BLaER1 (cell line): ENCODE results near the gene ERAS.

Source experiments
- H3K27ac ChIP-seq: shearing (Covaris generic); formaldehyde crosslinking; 2 replicates; pipeline ENCODE4 v1.8.1; 2022
- H3K27me3 ChIP-seq: shearing (Covaris generic); formaldehyde crosslinking; 2 replicates; pipeline ENCODE4 v1.8.1; 2022
- H3K36me3 ChIP-seq: shearing (Covaris generic); formaldehyde crosslinking; 2 replicates; pipeline ENCODE4 v1.8.1; 2022
- H3K4me1 ChIP-seq: shearing (Covaris generic); formaldehyde crosslinking; 2 replicates; pipeline ENCODE4 v1.8.1; 2022
- H3K4me2 ChIP-seq: shearing (Covaris generic); formaldehyde crosslinking; 2 replicates; pipeline ENCODE4 v1.8.1; 2022
- H3K4me3 ChIP-seq: shearing (Covaris generic); formaldehyde crosslinking; 2 replicates; pipeline ENCODE4 v1.8.1; 2022
- H3K9ac ChIP-seq: shearing (Covaris generic); formaldehyde crosslinking; 2 replicates; pipeline ENCODE4 v1.8.1; 2022
- H3K9me3 ChIP-seq: shearing (Covaris generic); formaldehyde crosslinking; 2 replicates; pipeline ENCODE4 v1.8.1; 2022
- H4K20me1 ChIP-seq: shearing (Covaris generic); formaldehyde crosslinking; 2 replicates; pipeline ENCODE4 v1.8.1; 2022
- Cebpa-rat ChIP-seq: shearing (Covaris generic); IDR thresholded peaks from 2 replicates; pipeline ENCODE4 v1.8.1; 2022

Gene ERAS

GRCh38 chrX:48794340-48794910 is 31.9 kb upstream of the ERAS start:
- Histone ChIP-seq H3K4me2 (no peak overlapping the region), H3K27me3 (peaks cover 88% of the 10 kb centered on the region), H3K9ac (no peak overlapping the region), H4K20me1 (no peaks in the 10 kb centered on the region; the same call in 1 of the 2 replicates), H3K36me3 (no peaks in the 10 kb centered on the region), H3K4me3 (no peak overlapping the region), H3K9me3 (no peaks in the 10 kb centered on the region), H3K4me1 (no peaks in the 10 kb centered on the region), H3K27ac (no peak overlapping the region)
- TF ChIP-seq Cebpa-rat, result no peak

DNA sequence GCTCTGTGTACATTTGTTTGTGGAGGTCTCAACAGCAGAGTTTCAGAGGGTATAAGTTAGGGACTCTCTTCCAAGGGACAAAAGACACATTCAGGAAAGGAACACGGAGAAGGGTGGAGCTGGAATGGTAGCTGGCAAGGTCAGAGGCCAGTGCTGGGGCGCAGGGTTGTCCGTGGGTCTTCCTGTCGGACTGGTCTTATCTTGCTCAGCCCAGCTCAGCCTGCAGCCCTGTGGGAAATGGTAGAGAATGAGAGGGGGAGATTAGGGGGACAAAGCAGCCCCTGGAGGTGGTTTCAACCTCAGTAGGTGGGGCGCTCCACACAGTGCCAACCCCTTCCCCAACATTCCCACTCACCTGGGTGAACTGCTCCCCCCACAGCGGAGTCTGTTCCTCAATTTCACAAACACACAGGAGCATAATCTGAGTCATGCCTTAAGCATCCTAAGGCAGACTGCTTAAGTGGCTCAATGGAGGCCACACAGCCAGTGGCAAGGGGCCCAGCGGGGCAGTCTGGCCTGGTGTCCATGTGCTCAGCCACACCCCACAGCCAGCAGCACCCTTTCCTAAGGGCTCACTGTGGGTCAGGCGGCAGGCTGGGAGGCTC is 31.3 kb upstream of the ERAS start:
- no peak for TF ChIP-seq Cebpa-rat
- H3K27me3 ChIP-seq, result peaks cover 89% of the 10 kb centered on the region
- H3K9ac ChIP-seq, result no peak overlapping the region
- H3K27ac ChIP-seq, result no peak overlapping the region
- no peak overlapping the region for H3K4me2 ChIP-seq
- no peaks in the 10 kb centered on the region for H3K4me1 ChIP-seq
- H4K20me1 ChIP-seq, result no peaks in the 10 kb centered on the region; the same call in 1 of the 2 replicates
- H3K36me3 ChIP-seq, result no peaks in the 10 kb centered on the region
- no peak overlapping the region for H3K4me3 ChIP-seq
- H3K9me3 ChIP-seq, result no peaks in the 10 kb centered on the region

- Histone ChIP-seq H3K9ac (no peak overlapping the region), H3K27me3 (peaks cover 69% of the 10 kb centered on the region), H3K4me2 (no peak overlapping the region), H3K4me1 (peaks cover 14% of the 10 kb centered on the region), H3K4me3 (no peak overlapping the region), H3K36me3 (no peaks in the 10 kb centered on the region), H3K27ac (no peak overlapping the region), H4K20me1 (no peaks in the 10 kb centered on the region; the same call in 1 of the 2 replicates), H3K9me3 (peaks cover 7% of the 10 kb centered on the region; the same call in 1 of the 2 replicates)
- no peak for TF ChIP-seq Cebpa-rat
Measured at GRCh38 chrX:48798318-48798717, 28.0 kb upstream of the ERAS start.

GRCh38 chrX:48800574-48801279 is 25.6 kb upstream of the ERAS start:
- H3K4me1 ChIP-seq, result peaks cover 15% of the 10 kb centered on the region
- H3K4me2 ChIP-seq, result peak overlapping the region; percentile 80
- H3K9ac ChIP-seq, result peak overlapping the region; percentile 83
- H3K4me3 ChIP-seq, result peak overlapping the region; percentile 69
- H3K27me3 ChIP-seq, result peaks cover 60% of the 10 kb centered on the region
- H3K9me3 ChIP-seq, result peaks cover 7% of the 10 kb centered on the region; the same call in 1 of the 2 replicates
- no peak for TF ChIP-seq Cebpa-rat
- peaks cover 20% of the 10 kb centered on the region for H3K36me3 ChIP-seq
- H4K20me1 ChIP-seq, result 0 out of 2 replicates have a peak, but pooled peaks cover 6% of the 10 kb centered on the region
- peak overlapping the region; percentile 88 for H3K27ac ChIP-seq

DNA sequence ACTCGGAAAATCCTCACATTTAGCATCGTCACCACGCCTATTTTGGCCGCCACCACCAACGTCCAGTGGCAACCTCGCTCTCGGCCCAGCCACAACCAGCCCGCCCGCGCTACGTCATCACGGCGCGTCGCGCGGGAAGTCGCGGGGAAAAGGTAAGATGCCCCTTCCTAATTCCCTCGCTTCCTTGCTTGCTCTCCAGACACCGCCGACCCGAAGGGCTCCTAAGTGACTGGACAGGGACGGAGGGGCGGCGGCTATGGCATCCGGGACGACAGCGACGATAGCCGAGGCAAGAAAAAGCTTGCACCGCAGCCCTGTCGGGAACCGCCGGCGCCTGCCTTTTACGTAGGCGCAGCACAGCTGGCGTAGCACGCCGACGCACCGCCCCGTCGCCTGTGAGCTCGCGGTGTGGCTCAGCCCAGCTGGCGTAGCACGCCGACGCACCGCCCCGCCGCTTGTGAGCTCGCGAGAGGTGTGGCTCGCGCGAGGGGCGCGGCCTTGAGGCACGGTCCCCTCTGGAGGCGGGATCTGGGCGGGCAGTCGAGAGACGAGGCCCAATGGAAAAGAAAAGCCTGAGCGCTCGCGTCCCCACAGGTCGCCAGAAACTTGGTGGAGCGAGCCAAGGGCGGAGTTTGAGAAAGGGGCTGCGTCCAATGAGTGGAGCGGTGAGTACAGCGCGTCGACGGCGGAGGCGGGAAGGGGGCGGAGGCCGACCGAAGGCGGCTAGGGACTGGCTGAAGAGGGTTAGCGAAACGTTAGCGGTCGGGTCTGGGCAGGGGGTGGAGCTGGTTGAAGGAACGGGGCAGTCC is 24.8 kb upstream of the ERAS start, which contains the start of gene HDAC6:
HDAC6 (plus strand) TSS at position 788 of the 809 bp plus-strand sequence. CDS start 626 bp downstream, outside the sequence.
- peak within 1 kb of the TSS; percentile 80 for H3K4me2 ChIP-seq
- no peak for TF ChIP-seq Cebpa-rat

GRCh38 chrX:48802089-48802904 is 24.0 kb upstream of the ERAS start:
- Histone ChIP-seq H3K4me3 (peak overlapping the region; percentile 71), H3K9ac (peak overlapping the region; percentile 82), H3K9me3 (peaks cover 7% of the 10 kb centered on the region; the same call in 1 of the 2 replicates), H4K20me1 (0 out of 2 replicates have a peak, but pooled peaks cover 10% of the 10 kb centered on the region), H3K27ac (peak overlapping the region; percentile 86), H3K4me2 (peak overlapping the region; percentile 74), H3K36me3 (peaks cover 20% of the 10 kb centered on the region), H3K4me1 (peaks cover 15% of the 10 kb centered on the region), H3K27me3 (peaks cover 44% of the 10 kb centered on the region)
- TF ChIP-seq Cebpa-rat, result no peak

More for the DNA sequence above, 24.8 kb upstream of the ERAS start, which contains the start of gene HDAC6:
- Histone ChIP-seq H3K27me3 (peaks cover 53% of the 10 kb centered on the region), H3K4me3 (peak within 1 kb of the TSS; percentile 71), H4K20me1 (0 out of 2 replicates have a peak, but pooled peaks cover 10% of the 10 kb centered on the region), H3K4me1 (peaks cover 15% of the 10 kb centered on the region), H3K9ac (peak within 1 kb of the TSS; percentile 83), H3K36me3 (peaks cover 20% of the 10 kb centered on the region), H3K9me3 (peaks cover 7% of the 10 kb centered on the region; the same call in 1 of the 2 replicates), H3K27ac (peak within 1 kb of the TSS; percentile 88)

GRCh38 chrX:48802905-48803200 is 23.5 kb upstream of the ERAS start:
- Histone ChIP-seq H3K36me3 (peaks cover 20% of the 10 kb centered on the region), H3K27me3 (peaks cover 41% of the 10 kb centered on the region), H3K9ac (peak overlapping the region; percentile 82), H3K4me2 (peak overlapping the region; percentile 74), H3K4me1 (peaks cover 15% of the 10 kb centered on the region), H3K4me3 (peak overlapping the region; percentile 71), H3K9me3 (peaks cover 7% of the 10 kb centered on the region; the same call in 1 of the 2 replicates), H3K27ac (no peak overlapping the region; the same call in 1 of the 2 replicates), H4K20me1 (0 out of 2 replicates have a peak, but pooled peaks cover 10% of the 10 kb centered on the region)
- no peak for TF ChIP-seq Cebpa-rat

DNA sequence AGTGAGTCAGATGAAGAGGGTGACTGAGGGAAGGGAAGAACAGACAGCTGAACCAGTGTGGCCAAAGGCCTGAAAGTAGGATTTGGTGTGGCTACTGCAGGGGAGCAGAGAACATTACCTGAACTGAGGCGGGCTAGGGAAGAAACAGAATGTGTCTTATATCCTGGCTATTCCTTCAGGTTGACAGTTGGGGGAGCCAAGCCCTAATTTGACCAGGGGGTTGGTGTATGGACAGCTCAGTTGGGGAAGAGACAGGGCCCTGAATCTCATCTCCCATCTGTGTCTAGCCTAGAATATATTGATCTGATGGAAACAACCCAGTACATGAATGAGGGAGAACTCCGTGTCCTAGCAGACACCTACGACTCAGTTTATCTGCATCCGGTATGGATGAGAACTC is 20.2 kb upstream of the ERAS start:
- H3K9ac ChIP-seq, result no peak overlapping the region
- H3K4me3 ChIP-seq, result no peak overlapping the region
- no peak overlapping the region for H3K4me2 ChIP-seq
- H4K20me1 ChIP-seq, result 0 out of 2 replicates have a peak, but pooled peaks cover 10% of the 10 kb centered on the region
- peaks cover 7% of the 10 kb centered on the region; the same call in 1 of the 2 replicates for H3K9me3 ChIP-seq
- TF ChIP-seq Cebpa-rat, result no peak
- H3K4me1 ChIP-seq, result peaks cover 8% of the 10 kb centered on the region; the same call in 1 of the 2 replicates
- H3K27ac ChIP-seq, result no peak overlapping the region
- H3K36me3 ChIP-seq, result peaks cover 20% of the 10 kb centered on the region
- H3K27me3 ChIP-seq, result peaks cover 23% of the 10 kb centered on the region; the same call in 1 of the 2 replicates
